Neural cell (in vitro differentiated cells): ENCODE data around the gene SRPK1. TPM values are rescaled to one million over a fixed set of nuclear protein-coding genes. Genes with fewer than 3 reads are reported as not detected.
A peak's percentile ranks its signal among the peaks of the same experiment; 100 is the strongest.

Source experiments
- H2AFZ ChIP-seq: fragments of 200-600, 300-800 bp; sonication (generic), shearing (Covaris generic); 2 replicates; pipeline ENCODE4 v1.6.0; 2014; ENCODE audit warnings: low read depth, mild to moderate bottlenecking, antibody characterized with exemption, low read length, moderate library complexity
- H3F3A ChIP-seq: fragments of 200-600 bp; shearing (Covaris generic); 2 replicates; pipeline ENCODE4 v1.6.1; 2016; ENCODE audit warnings: mild to moderate bottlenecking, moderate library complexity, mixed read lengths, antibody characterized with exemption, low read length; ENCODE audit not compliant: insufficient read depth, poor library complexity, severe bottlenecking
- H3K27ac ChIP-seq: fragments of 200-600, 300-800 bp; sonication (generic), shearing (Covaris generic); 2 replicates; pipeline ENCODE4 v1.5.1; 2014; ENCODE audit warnings: mild to moderate bottlenecking, low read length, moderate library complexity
- H3K27me3 ChIP-seq: fragments of 300-800, 200-600 bp; sonication (generic), shearing (Covaris generic); 2 replicates; pipeline ENCODE4 v1.6.0; 2014; ENCODE audit warnings: mild to moderate bottlenecking, low read depth, low read length, moderate library complexity; ENCODE audit not compliant: insufficient read depth
- H3K36me3 ChIP-seq: fragments of 300-800, 200-600 bp; sonication (generic), shearing (Covaris generic); 2 replicates; pipeline ENCODE4 v1.5.1; 2014; ENCODE audit warnings: mild to moderate bottlenecking, antibody characterized with exemption, low read length, moderate library complexity; ENCODE audit not compliant: insufficient read depth
- H3K4me2 ChIP-seq: fragments of 300-800, 200-600 bp; sonication (generic), shearing (Covaris generic); 2 replicates; pipeline ENCODE4 v1.6.0; 2014; ENCODE audit warnings: mild to moderate bottlenecking, low read length
- H3K4me3 ChIP-seq: fragments of 300-800, 200-600 bp; sonication (generic), shearing (Covaris generic); 2 replicates; pipeline ENCODE4 v1.5.1; 2014; ENCODE audit warnings: mild to moderate bottlenecking, low read length, moderate library complexity
- H3K79me2 ChIP-seq: fragments of 200-600 bp; shearing (Covaris generic); replicated peaks from 2 replicates; pipeline ENCODE4 v1.6.0; 2014; ENCODE audit warnings: mild to moderate bottlenecking, low read length, moderate library complexity; ENCODE audit not compliant: insufficient read depth
- H3K9ac ChIP-seq: fragments of 300-800, 200-600 bp; sonication (generic), shearing (Covaris generic); 2 replicates; pipeline ENCODE4 v1.6.1; 2016; ENCODE audit warnings: mild to moderate bottlenecking, low read length, mixed read lengths
- H3K9me2 ChIP-seq: fragments of 200-600 bp; shearing (Covaris generic); 2 replicates; pipeline ENCODE4 v1.6.1; 2016; ENCODE audit warnings: mild to moderate bottlenecking, low read length, mixed read lengths; ENCODE audit not compliant: insufficient read depth
- H3K9me3 ChIP-seq: fragments of 200-600, 300-800 bp; sonication (generic), shearing (Covaris generic); 2 replicates; pipeline ENCODE4 v1.6.1; 2016; ENCODE audit warnings: mild to moderate bottlenecking, mixed run types, low read length, moderate library complexity, mixed read lengths
- H4K20me1 ChIP-seq: fragments of 200-600 bp; shearing (Covaris generic); 2 replicates; pipeline ENCODE4 v1.6.1; 2016; ENCODE audit warnings: mild to moderate bottlenecking, mixed run types; ENCODE audit not compliant: insufficient read depth
- CTCF ChIP-seq: fragments of 450-650 bp; IDR thresholded peaks from 2 replicates; pipeline ENCODE4 v1.5.1; 2014; ENCODE audit warnings: antibody characterized with exemption, mild to moderate bottlenecking, moderate library complexity; ENCODE audit not compliant: poor library complexity, severe bottlenecking
- EP300 ChIP-seq: fragments of 450-650 bp; conservative IDR thresholded peaks from 2 replicates; pipeline ENCODE4 v1.6.1; 2014; ENCODE audit warnings: antibody characterized with exemption, mild to moderate bottlenecking, moderate library complexity; ENCODE audit not compliant: poor library complexity, severe bottlenecking
- EZH2 ChIP-seq: fragments of 200-600, 300-800 bp; shearing (Covaris generic), sonication (generic); IDR thresholded peaks from 2 replicates; pipeline ENCODE4 v1.6.1; 2014; ENCODE audit warnings: antibody characterized with exemption, low read length, borderline replicate concordance, mild to moderate bottlenecking; ENCODE audit not compliant: insufficient read depth, poor library complexity, severe bottlenecking
- MXI1 ChIP-seq: fragments of 450-650 bp; conservative IDR thresholded peaks from 2 replicates; pipeline ENCODE4 v1.6.1; 2014; ENCODE audit warnings: antibody characterized with exemption, mild to moderate bottlenecking; ENCODE audit not compliant: poor library complexity, severe bottlenecking
- POLR2AphosphoS5 ChIP-seq: IDR thresholded peaks from 2 replicates; pipeline ENCODE4 v1.6.1; 2012
- RAD21 ChIP-seq: fragments of 450-650 bp; conservative IDR thresholded peaks from 2 replicates; pipeline ENCODE4 v1.6.1; 2014; ENCODE audit warnings: antibody characterized with exemption, mild to moderate bottlenecking, moderate library complexity
- REST ChIP-seq: IDR thresholded peaks from 2 replicates; pipeline ENCODE4 v1.6.1; 2012; ENCODE audit warnings: borderline replicate concordance
- TAF1 ChIP-seq: IDR thresholded peaks from 2 replicates; pipeline ENCODE4 v1.6.1; 2012; ENCODE audit warnings: low read depth
- polyA minus RNA-seq: library from RNA; depleted of rRNA, polyadenylated mRNA; stranded (reverse); fragments of >200 nt; gene quantifications from 2 replicates; pipeline ENCODE4 v1.2.3, GENCODE V29; 2014
- polyA plus RNA-seq: library from polyadenylated mRNA; depleted of rRNA; stranded (reverse); fragments of >200 nt; gene quantifications from 2 replicates; pipeline ENCODE4 v1.2.3, GENCODE V29; 2014

The SRPK1 gene
- polyA plus RNA-seq (34.8 and 39.9 TPM in 2 replicates), polyA minus RNA-seq (116 and 138 TPM in 2 replicates)

GRCh38 chr6:35920793-35921732 is at the start of gene SRPK1:
Gene SRPK1 (minus strand): TSS chr6:35921098. CDS start chr6:35921056, 42 bp downstream.
- Histone ChIP-seq H3K9me2 (no peaks in the 10 kb centered on the region), H3K79me2 (peaks cover 37% of the 10 kb centered on the region), H3K36me3 (no peaks in the 10 kb centered on the region), H3F3A (no peaks in the 10 kb centered on the region), H3K9ac (peak within 1 kb of the TSS; percentile 71), H4K20me1 (no peaks in the 10 kb centered on the region), H3K9me3 (no peaks in the 10 kb centered on the region), H3K4me3 (peak within 1 kb of the TSS; percentile 74), H3K27ac (peak within 1 kb of the TSS; percentile 11), H3K27me3 (no peaks in the 10 kb centered on the region), H2AFZ (peak within 1 kb of the TSS; percentile 25), H3K4me2 (peak within 1 kb of the TSS; percentile 74)
- peak; percentile 22 for TF ChIP-seq EP300
- TF ChIP-seq CTCF, result no peak
- TF ChIP-seq POLR2AphosphoS5, result peak; percentile 87
- TF ChIP-seq MXI1, result no peak
- TF ChIP-seq TAF1, result peak; percentile 52

DNA sequence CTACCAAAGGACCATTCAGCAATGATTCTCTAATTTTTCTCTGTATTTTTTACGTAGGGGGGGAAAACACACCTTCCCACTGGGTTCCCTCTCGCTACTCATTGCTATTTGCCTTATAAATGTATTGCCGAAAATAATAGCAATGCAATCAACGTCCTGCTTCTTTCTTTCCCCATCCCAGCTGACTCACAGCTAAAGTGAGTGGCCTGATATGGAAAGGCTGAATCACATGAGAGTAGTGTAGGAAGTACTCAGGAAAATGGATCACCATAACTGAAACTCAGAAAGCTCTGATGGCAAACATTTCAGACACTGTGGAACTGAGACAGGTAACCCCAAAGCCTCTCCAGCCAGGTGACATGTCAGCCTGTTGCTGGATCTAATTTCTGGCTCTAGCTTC is 49.3 kb upstream of the SRPK1 start:
- Histone ChIP-seq H3K9ac (no peak overlapping the region), H3K4me2 (no peak overlapping the region), H3K36me3 (no peaks in the 10 kb centered on the region), H3K27ac (no peak overlapping the region), H2AFZ (no peak overlapping the region), H4K20me1 (no peaks in the 10 kb centered on the region), H3K27me3 (no peaks in the 10 kb centered on the region), H3F3A (no peaks in the 10 kb centered on the region), H3K9me2 (no peaks in the 10 kb centered on the region), H3K79me2 (no peaks in the 10 kb centered on the region), H3K9me3 (no peaks in the 10 kb centered on the region), H3K4me3 (no peak overlapping the region)
- TF ChIP-seq EZH2 (no peak), MXI1 (no peak), RAD21 (no peak), REST (no peak), EP300 (no peak), POLR2AphosphoS5 (no peak)
